A172 (cell line): ENCODE data around the gene IL6R. TPM values are rescaled to one million over a fixed set of nuclear protein-coding genes. Genes with fewer than 3 reads are reported as not detected.
A peak's percentile ranks its signal among the peaks of the same experiment; 100 is the strongest.
"Not testable (repeated sequence)": the region's sequence is repeated elsewhere in the genome, so short reads cannot be mapped to it uniquely, and the experiment has no call there.

Experiments used
- DNase-seq: peaks from one replicate; pipeline ENCODE4 v3.0.0-alpha.2; 2015; ENCODE audit warnings: low spot score
- total RNA-seq: library from RNA; depleted of rRNA; stranded (reverse); fragments of >200 nt; shearing (Covaris generic); gene quantifications from 2 replicates; pipeline ENCODE4 v1.2.3, GENCODE V29; 2014; rRNA removed

The IL6R gene
- 2.4 and 4.5 TPM in 2 replicates for total RNA-seq

DNA sequence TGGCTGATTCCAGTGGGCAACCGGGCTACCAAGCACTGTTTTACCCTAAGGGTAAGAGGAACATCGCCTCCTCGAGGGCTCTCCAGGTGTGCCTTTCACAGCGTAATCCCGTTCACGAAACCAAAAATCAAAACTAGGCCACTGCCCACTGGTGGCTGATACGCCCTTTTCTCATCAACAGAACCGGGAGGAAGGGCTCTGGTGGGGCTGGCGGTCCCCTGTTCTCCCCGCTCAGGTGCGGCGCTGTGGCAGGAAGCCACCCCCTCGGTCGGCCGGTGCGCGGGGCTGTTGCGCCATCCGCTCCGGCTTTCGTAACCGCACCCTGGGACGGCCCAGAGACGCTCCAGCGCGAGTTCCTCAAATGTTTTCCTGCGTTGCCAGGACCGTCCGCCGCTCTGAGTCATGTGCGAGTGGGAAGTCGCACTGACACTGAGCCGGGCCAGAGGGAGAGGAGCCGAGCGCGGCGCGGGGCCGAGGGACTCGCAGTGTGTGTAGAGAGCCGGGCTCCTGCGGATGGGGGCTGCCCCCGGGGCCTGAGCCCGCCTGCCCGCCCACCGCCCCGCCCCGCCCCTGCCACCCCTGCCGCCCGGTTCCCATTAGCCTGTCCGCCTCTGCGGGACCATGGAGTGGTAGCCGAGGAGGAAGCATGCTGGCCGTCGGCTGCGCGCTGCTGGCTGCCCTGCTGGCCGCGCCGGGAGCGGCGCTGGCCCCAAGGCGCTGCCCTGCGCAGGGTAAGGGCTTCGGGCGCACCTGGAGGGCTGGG lies at the start of gene IL6R:
IL6R (plus strand) TSS at position 360 of the 763 bp plus-strand sequence; CDS start at position 647, 287 bp downstream.
- DNase-seq, result peak; percentile 81

DNA sequence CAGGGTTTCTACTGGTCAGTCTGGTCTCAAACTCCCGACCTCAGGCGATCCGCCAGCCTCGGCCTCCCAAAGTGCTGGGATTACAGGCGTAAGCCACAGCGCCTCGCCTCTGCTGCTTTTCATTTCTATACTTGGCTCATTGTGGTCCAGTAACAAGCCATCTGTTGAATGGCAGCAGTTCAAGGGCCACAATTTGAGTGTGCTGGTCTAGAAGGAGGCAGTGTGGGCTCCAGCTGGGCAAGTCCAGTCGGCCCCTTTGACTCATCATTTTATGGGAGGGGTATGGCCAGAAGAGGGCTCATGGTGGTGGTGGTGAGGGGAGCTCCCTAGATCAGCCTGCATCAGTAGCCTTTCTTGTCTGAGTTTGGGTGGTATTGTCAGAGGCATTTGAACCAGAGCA lies 46.6 kb upstream of the IL6R start:
- DNase-seq, result no peak

DNA sequence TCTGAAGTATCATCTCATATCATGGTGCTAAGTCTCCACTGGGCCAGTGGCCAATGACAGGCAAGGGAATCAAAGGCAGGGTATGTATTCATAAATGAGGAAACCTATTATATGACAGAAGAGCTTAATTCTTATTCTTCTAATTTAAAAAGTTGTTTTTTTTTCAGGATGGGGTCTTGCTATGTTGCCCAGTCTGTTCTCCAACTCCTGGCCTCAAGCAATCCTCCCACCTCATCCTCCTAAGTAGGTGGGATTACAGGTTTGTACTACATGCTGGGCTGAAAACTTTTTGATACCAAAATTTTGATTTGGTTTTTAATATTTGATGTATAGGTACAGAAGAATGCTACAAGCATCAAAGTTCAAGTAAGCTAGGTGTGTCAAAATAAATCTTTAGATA lies 44.9 kb upstream of the IL6R start:
- DNase-seq, result no peak

DNA sequence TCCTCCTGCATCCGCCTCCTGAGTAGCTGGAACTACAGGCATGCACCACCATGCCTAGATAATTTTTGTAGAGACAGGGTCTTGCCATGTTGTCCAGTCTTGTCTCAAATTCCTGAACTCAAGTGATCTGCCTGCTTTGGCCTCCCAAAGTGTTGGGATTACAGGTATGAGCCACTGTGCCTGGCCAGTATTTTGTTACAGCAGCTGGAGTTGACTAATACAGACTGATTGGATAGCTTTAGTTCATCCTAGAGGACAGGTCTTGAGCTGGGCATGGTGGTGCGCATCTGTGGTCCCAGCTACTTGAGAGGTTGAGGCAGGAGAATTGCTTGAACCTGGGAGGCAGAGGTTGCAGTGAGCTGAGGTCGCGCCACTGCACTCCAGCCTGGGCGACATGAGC lies 44.3 kb upstream of the IL6R start:
- DNase-seq, result not testable (repeated sequence)

DNA sequence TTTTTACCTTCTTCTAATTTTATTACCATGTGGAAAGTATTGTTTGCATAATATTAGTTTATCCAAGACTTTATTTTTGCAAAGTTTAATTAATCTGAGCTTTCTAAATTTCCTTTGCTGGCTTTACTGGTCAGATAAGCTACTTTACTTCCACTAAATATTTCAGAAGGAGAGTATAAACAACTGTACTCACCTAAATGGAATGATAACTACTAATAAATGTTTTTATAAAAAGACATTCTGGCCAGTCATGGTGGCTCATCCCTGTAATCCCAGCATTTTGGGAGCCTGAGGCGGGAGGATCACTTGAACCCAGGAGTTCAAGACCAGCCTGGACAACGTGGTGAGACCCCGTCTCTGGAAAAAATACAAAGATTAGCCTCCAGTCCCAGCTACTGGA lies 43.8 kb upstream of the IL6R start:
- DNase-seq, result no peak

DNA sequence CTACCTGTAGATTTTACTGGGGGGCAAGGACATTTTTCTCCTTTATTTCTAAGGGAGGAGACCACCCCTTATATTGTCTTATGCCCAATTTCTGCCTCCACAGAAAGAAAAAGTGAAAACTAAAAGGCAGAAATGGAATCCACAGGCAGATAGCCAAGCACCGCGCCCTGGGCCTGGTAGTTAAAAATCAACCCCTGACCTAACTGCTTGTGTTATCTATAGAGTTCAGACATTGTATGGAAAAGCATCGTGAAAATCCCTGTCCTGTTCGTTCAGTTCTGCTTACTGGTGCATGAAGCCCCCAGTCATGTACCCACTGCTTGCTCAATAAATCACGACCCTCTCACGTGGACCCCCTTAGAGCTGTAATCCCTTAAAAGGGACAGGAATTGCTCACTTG lies 33.7 kb upstream of the IL6R start:
- DNase-seq, result no peak

DNA sequence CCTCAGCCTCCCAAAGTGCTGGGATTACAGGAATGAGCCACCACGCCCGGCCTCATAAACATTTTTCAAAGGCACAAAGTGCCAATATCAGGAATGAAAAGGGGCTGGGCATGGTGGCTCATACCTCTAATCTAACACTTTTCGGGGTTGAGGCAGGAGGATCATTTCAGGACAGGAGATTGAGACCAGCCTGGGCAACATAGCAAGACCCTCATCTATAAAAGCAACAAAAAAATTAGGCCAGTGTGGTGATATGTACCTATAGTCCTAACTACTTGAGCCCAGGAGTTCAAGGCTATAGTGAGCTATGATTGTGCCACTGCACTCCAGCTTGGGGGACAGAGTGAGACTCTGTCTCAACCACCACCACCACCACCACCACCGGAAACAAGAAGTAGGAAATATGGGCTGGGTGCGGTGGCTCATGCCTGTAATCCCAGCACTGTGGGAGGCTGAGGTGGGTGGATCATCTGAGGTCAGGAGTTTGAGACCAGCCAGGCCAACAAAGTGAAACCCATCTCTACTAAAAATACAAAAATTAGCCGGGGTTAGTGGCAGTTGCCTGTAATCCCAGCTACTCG lies 31.3 kb upstream of the IL6R start:
- not testable (repeated sequence) for DNase-seq

DNA sequence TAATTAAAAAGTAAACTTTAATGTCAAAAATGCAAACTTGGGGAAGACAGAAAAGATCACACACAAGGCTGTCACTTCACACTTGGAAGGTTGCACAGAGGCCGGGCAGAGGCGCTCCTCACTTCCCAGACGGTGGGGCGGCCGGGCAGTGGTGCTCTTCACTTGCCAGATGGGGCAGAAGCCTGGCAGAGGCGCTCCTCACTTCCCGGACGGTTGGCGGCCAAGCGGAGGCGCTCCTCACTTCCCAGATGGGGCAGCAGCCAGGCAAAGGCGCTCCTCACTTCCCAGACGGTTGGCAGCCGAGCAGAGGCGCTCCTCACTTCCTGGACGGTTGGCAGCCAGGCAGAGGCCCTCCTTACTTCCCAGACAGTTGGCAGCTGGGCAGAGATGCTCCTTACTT lies 25.8 kb upstream of the IL6R start:
- no peak for DNase-seq

DNA sequence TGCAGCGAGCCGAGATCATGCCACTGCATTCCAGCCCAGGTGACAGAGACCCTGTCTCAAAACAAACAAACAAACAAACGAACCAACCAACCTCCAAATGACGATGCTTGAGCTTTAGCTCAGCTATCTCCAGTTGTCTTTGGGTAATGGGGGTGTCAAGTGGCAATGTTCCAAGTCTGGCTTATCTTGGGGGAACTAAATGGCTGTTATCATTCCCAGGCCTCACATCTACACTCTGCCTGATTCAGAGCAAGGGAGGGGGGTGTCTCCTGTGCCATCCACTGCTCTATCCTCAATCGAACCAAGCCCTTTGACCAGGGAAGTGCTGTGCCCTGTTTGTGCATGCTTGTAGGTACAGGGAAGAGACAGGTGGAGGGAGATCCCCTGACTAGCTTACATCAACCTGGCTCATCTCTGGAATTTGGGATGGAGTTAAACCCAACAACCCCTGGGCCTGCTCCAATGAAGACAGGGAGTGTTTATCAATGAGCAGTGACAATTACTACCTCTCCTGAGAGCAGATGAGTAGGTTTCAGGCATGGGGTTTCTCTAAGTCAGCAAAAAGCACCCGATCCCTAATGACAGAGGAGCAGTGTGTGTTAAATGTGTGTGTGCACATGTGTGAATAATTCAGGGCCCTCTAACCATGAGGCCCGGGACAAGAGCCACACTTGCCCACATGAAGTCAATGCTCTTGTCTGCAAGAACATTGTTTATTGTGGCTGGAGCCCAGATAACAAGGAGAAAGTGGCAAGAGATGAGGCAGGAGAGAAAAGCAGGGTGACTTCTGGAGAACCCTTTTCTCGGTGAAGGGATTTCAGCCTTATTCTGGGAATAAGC lies 20.3 kb upstream of the IL6R start:
- DNase-seq, result no peak

DNA sequence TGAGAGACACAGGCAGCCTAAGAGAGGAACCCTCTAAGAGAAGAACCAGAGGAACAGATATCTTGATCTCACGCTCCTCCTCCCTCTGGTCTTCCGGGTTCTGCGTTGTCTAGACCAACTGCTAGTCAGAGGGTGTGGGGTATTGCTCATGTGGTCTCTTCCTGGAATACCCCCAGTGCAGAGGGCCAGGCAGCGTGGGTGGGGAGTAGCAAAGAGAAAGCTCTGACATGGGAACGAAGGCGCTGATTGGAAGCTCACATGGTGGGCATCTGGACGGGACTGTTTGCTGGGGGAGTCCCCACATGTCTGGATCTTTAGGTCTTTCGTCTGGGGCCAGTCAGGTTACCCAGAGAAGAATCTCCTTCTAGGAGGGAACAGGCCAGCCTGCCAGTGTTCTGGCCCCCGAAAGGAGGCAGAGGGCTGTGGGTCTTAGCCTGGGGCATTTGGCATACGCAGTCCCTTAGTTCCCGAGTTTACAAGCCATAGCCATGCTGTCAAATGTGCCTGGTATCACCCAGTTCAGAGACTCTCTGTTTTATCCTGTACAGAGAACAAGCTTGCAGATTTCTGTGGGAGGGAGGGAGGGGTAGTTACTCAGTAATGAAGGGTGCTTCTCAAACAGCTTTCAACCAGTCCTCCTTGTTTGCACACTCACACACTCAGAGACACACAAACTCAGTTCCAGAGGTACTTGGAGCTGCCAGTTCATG lies 18.3 kb upstream of the IL6R start:
- DNase-seq, result no peak

DNA sequence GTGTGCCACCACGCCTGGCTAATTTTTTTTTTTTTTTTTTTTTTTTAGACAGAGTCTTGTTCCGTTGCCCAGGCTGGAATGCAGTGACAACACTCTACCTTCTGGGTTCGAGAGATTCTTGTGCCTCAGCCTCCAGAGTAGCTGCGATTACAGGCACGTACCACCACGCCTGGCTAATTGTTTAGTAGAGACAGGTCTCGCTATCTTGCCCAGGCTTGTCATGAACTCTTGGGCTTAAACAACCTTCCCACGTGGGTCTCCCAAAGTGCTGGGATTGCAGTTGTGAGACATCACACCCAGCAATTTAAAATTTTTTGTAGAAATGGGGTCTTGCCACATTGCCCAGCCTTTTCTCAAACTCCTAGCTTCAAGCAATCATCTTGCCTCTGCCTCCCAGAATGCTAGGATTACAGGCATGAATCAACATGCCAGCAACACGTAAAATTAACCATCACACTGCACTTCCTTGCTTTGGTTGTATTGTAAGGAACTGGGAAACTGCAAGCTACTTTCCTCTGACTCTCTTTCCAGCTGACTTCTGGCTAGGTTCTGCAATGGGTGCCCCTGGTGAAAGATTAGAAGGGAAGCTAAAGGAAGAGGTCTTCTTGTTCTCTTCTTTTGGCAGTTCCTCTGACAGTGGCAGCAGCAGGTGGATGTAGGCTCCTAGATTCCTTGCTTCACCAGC lies 13.9 kb upstream of the IL6R start:
- no peak for DNase-seq

DNA sequence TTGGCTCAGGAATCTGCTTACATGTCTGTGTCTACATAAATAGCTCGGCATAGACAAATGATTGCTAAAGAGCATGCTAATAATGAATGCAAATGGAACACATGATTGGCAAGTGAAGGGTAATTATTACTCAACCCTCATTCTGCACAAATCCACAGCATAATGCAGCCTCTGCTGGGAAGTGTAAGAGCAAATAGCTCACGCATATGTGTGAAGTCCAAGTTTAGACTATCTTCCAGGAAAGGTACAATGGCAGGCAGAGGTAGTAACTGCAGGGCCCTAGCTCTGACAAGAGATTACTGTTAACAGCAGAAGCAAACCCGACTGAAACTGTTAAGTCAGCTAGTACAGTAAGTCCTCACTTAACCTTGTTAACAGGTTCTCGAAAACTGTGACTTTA lies 7.0 kb upstream of the IL6R start:
- DNase-seq, result no peak

DNA sequence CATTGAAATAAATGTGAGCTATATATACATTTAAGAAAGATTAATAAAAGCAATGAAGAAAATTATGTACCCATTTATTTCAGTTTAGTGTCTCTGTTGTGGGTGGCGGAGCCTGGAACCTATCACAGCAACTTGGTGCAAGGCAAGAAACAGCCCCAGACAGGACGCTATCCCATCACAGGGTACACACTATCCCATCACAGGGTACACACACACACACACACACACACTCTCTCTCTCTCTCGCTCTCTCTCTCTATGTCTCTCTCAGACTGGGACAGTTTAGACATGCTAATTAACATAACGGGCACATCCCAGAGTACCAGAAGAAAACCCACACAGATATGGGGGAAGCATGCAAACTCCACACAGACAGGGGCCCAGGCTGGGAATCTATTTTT lies 6.5 kb upstream of the IL6R start:
- DNase-seq, result no peak

DNA sequence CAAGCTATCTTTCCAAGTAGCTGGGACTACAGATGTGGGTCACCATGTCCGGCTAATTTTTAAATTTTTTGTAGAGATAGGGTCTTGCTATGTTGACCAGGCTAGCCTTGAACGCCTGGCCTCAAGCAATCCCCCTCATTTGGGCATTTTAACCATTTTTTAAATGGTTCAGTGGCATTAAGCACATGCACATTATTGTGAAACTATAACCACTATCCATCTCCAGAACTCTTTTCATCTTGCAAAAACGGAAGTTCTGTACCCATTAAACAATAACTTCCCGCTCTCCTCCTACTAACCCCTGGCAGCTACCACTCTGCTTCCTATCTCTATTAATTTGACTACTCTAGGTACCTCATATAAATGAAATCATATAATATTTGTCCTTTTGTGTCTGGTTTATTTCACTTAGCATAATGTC lies 4.8 kb upstream of the IL6R start:
- DNase-seq, result no peak

DNA sequence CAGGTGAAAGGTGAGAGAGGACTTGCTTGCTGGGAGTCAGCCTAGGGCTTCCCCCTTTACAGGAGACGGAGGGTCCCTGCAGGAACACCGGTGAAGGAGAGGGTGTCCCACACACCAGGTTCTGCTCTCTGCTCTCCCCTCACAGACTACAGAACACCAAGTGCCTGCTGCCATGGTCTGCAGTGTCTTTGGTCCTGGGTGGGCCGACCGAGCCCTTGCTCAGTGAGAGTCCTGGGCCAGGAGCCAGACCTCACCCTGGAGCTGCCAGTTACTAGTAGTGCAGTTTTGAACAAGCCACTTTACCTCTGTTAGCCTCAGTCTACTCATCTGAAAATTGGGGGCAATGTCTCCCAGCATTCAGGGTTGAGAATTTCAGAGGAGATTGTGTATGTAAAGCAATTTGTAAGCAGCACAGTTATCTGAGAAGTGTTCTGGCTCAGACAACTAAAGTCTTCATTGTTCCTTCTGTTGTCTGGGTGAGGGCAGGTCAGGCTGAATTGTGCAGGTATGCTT lies 2.7 kb upstream of the IL6R start:
- DNase-seq, result no peak

DNA sequence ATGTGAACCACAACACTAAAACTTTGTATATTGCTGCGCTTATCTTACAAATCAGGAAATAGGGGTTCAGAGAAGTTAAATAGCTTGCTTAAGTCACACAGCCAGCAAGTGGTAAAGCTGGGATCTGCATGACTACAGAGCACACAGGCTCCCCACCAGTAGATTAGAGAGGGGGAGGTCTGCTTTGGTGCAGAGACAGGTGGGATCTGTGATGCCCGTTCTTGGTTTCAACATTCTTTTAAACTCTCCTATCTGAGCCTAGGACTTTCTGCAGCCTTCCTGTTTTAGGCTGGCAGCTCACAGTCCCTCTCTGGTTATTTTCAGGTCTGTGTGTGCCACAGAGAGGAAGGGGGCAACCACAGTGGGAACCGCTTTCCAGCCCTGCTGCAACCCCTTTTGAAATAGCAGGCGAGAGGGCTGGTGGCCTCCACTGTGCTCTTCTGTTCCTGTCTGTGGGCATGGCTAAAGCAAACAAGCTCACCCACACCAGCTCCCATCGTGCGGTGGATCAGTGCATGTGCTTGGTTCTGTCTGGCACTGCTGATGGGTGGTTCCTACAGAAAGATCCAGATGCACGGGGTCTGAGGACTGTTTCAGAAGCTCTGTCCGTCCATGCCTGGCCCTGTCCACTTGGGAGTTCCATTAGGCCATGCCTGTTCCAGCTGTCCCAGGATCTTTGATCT lies 1.7 kb upstream of the IL6R start:
- no peak for DNase-seq

DNA sequence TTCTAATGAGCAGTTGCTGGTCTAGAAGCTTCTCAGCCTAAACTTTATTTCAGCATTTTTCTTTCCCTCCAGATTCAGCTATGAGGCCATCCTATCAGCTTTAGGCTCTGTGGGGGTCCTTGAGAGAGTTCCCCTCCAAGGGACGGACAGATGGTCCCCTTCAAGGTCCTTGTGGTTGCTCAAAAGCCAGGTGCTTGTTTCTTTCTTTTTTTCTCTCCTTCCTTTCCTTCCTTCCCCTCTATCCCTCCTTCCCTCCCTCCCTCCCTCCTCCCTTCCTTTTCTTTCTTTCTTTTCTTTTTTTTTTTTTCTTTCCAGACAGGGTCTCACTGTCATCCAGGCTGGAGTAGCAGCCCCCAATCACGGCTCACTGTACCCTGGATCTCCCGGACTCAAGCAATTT lies 1.2 kb upstream of the IL6R start:
- no peak for DNase-seq

DNA sequence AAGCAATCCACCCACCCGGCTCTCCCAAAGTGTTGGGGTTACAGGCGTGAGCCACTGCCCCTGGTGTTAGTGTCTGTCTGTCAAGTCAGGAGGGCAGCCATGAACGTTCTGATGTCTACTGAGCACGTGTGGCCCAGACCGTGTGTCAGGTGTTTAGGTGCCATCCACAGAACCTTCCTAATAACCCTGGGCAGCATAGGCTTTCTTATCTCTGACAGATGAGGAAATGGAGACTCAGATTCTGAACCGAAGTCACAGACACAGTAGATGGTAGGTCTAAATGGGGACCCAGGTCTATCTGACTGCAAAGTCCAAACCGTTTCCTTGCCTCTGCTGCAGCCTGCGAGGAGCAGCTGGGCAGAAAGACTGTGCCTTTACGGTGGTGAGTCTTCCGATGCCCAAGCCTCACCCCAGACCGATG lies 622 bp upstream of the IL6R start:
- no peak for DNase-seq

DNA sequence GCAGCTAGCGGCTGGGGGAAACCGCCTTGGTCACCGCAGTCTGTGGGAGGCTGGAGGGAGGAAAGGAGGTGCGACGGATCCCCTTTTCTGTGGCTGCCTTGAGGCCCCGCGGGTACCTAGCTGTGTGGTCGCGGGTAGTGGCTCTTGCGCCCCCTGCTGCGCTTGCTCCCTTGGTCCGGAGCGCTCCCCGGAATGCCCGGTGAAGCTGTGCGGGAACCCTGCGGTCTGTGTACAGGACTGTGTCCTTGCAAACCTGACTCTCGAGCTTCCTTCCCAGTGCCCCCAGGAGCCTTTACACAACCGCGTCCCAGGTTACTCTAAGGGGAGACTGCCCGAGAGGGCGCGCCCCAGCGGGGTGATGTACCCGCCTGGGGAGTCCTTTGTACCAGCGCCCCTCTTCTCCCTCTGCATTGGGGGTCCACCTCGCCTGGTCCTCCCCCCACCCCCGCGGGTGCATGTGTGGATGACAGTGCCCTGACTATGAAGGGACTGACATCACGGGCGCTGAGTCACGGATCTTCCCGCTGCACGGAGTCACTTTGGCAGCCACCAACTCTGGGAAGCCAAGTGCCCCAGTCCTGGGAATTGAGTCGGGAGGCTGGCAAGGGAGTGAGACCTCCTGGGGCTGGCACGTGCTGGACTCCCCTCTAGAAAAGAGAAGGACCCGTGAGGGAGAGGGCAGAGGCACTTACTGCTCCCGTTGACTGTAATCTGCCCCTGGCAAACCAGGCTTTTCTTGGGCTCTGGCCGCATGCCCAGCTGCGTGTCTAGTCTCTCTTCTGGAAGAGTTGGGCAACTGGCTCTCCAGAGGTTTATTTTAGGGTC lies 816 bp downstream of the IL6R start:
- DNase-seq, result peak; percentile 81

DNA sequence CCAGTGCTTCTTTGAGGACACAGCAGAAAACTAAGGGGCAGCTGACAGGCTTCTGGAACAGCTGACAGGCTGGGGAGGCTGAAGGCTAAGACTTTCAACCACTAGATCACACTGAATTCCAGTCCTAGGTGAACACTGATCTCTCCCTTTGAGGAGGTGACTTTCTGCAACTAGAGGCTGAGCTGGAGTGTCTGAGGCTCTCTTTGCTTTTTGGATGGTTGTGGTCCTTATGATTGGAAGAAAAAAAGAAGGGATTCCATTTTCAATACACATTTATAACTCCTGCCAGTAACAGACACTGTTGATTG lies 1.4 kb downstream of the IL6R start:
- no peak for DNase-seq
